Astrocyte (in vitro differentiated cells and primary cell): Measurements from ENCODE around the gene KLHL22.

ENCODE experiments used
- CTCF ChIP-seq: IDR thresholded peaks from 2 replicates; pipeline ENCODE4 v1.5.1; 2011; ENCODE audit warnings: low read depth, mild to moderate bottlenecking, inconsistent platforms, low read length, moderate library complexity; ENCODE audit not compliant: insufficient read depth
- EZH2 ChIP-seq: IDR thresholded peaks from 2 replicates; pipeline ENCODE4 v1.6.1; 2012; ENCODE audit warnings: mild to moderate bottlenecking, low read length, inconsistent platforms; ENCODE audit not compliant: insufficient read depth

GRCh38 chr22:20399866-20400605 is 95.6 kb downstream of the KLHL22 start:
- TF ChIP-seq CTCF (no peak), EZH2 (no peak)
